Naive thymus-derived CD4-positive, alpha-beta T cell (primary cell): ENCODE data around the gene POU6F1. TPM values are rescaled to one million over a fixed set of nuclear protein-coding genes. Genes with fewer than 3 reads are reported as not detected.
A peak's percentile ranks its signal among the peaks of the same experiment; 100 is the strongest.

Experiments
- ATAC-seq: fragments of 150-1000 bp; cut with Tn5 transposase; 2 replicates; pipeline ENCODE4 v1.10.0; 2021; ENCODE audit warnings: mild to moderate bottlenecking, moderate library complexity
- CTCF ChIA-PET: fragments of 350-600 bp; sonication (Branson Sonifier 250); formaldehyde crosslinking; loops from one replicate; lab custom pipeline; 2021; ENCODE audit warnings: antibody characterized with exemption; lab: Charles Lee
- POLR2A ChIA-PET: fragments of 350-600 bp; sonication (Branson Sonifier 250); formaldehyde crosslinking; loops from one replicate; lab custom pipeline; 2021; ENCODE audit warnings: antibody characterized with exemption, inconsistent platforms; lab: Charles Lee
- DNase-seq, 9 donors: peaks; one replicate each; pipeline versions ENCODE4 v3.0.0 to v3.0.0-alpha.2; 2020 to 2022; ENCODE audit warnings: mixed read lengths in 1 of 9
- H3K27ac ChIP-seq: one replicate; pipeline ENCODE4 v1.7.0; 2013; ENCODE audit warnings: mild to moderate bottlenecking, low read depth, low read length, moderate library complexity
- H3K27me3 ChIP-seq, 2 donors: one replicate each; pipeline ENCODE4 v1.7.0; 2013; ENCODE audit warnings: low read length in 2 of 2, mild to moderate bottlenecking in 2 of 2, moderate library complexity in 2 of 2; ENCODE audit not compliant: control insufficient read depth in 2 of 2, insufficient read depth in 2 of 2
- H3K36me3 ChIP-seq, 3 experiments: 1 replicate in 2 of 3; 2 replicates in 1 of 3; pipeline ENCODE4 v1.7.0; 2013; ENCODE audit warnings: low read length in 3 of 3, mild to moderate bottlenecking in 3 of 3, moderate library complexity in 1 of 3; ENCODE audit not compliant: insufficient read depth in 3 of 3, control insufficient read depth in 2 of 3
- H3K4me1 ChIP-seq, 2 donors: one replicate each; pipeline ENCODE4 v1.7.0; 2013; ENCODE audit warnings: low read length in 2 of 2, mild to moderate bottlenecking in 2 of 2, moderate library complexity in 1 of 2; ENCODE audit not compliant: control insufficient read depth in 2 of 2, insufficient read depth in 2 of 2
- H3K4me3 ChIP-seq: 2 replicates; pipeline ENCODE4 v1.7.0; 2013; ENCODE audit warnings: mild to moderate bottlenecking, low read length
- H3K9me3 ChIP-seq, 3 experiments: 1 replicate in 2 of 3; 2 replicates in 1 of 3; pipeline ENCODE4 v1.7.0; 2013; ENCODE audit warnings: low read length in 3 of 3; ENCODE audit not compliant: control insufficient read depth in 2 of 3
- H3K27ac Mint-ChIP-seq, 9 donors: one replicate each; pipeline ENCODE4 v1.8.0; 2020 to 2022; ENCODE audit warnings: mixed read lengths in 9 of 9, mild to moderate bottlenecking in 8 of 9, moderate library complexity in 5 of 9, inconsistent platforms in 2 of 9
- H3K27me3 Mint-ChIP-seq, 5 donors: one replicate each; pipeline ENCODE4 v1.8.0; 2021 to 2022; ENCODE audit warnings: mixed read lengths in 5 of 5, mild to moderate bottlenecking in 1 of 5
- H3K36me3 Mint-ChIP-seq, 5 donors: one replicate each; pipeline ENCODE4 v1.8.0; 2020 to 2022; ENCODE audit warnings: mixed read lengths in 5 of 5, mild to moderate bottlenecking in 3 of 5, inconsistent platforms in 1 of 5
- H3K4me1 Mint-ChIP-seq, 7 donors: one replicate each; pipeline ENCODE4 v1.8.0; 2020 to 2022; ENCODE audit warnings: mixed read lengths in 7 of 7, mild to moderate bottlenecking in 3 of 7, inconsistent platforms in 1 of 7
- H3K4me3 Mint-ChIP-seq, 10 donors: one replicate each; pipeline ENCODE4 v1.8.0; 2020 to 2022; ENCODE audit warnings: mild to moderate bottlenecking in 10 of 10, mixed read lengths in 10 of 10, moderate library complexity in 6 of 10, inconsistent platforms in 2 of 10
- H3K9me3 Mint-ChIP-seq, 11 donors: one replicate each; pipeline ENCODE4 v1.8.0; 2020 to 2022; ENCODE audit warnings: mixed read lengths in 11 of 11, mild to moderate bottlenecking in 4 of 11, inconsistent platforms in 1 of 11, moderate library complexity in 1 of 11
- intact Hi-C, 2 donors: fragments of 100-400 bp; cut with micrococcal nuclease; formaldehyde crosslinking; loops; one replicate each; pipeline ENCODE4 v1.15.1; 2023
- polyA plus RNA-seq, 2 donors: library from polyadenylated mRNA; unstranded; fragments of 300-500 nt; fragmentation: Illumina TruSeq; gene quantifications; one replicate each; pipeline ENCODE4 v1.2.3, GENCODE V29; 2021
- total RNA-seq, 6 experiments: library from RNA in 5 of 6; stranded (reverse) in 5 of 6; gene quantifications; 1 replicate in 5 of 6; 2 replicates in 1 of 6; pipeline ENCODE4 v1.2.3 and lab custom pipeline; 2021 to 2026

POU6F1 gene
- total and polyA plus RNA-seq, 7 experiments from 2014 or later = 1.8 to 85.5 (median 27.6) TPM

DNA sequence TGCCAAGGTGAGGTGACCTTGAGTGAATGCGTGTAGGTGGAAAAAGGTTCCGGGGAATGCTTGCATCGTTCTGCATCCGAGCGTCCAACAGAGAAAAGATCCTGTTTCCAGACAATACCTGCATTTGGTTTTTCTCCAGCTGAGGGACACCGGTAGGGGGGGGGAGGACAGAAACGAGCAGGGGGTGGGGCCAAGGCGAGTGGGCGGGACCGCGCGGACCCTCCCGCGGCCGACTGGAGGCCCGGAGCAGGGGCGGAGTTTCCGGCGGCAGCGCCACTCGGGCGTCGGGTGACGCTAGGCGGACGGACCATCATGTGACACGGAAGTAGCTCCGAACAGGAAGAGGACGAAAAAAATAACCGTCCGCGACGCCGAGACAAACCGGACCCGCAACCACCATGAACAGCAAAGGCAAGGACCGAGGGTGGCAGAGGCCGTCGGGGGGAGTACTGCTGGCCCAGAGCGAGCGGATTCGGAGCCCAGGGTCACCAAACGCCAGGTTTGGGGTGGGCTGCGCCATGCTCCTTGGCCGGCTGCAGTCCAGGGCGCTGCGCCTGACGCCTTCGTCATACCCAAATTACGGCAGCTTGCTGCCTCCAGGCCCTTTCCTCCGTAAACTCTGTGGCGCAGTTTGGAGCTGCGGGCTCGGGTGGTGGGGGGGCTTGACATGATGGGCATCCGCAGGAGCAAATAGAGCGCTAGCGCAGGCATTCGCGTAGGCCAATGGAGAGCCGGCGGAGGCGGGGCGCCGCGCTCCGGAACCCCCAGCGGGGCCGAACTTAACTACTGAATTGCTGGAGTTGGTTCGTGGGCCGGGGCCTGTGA is 20.9 kb upstream of the POU6F1 start, which contains the start of gene DAZAP2:
DAZAP2 (plus strand) TSS at position 317 of the 825 bp plus-strand sequence; CDS start at position 399, 82 bp downstream.
- CTCF ChIA-PET = interaction anchor here (1.0 to 1.7 kb wide), 2 partner anchors 21 to 1127 kb away, joined by 3 to 5 read pairs; partner anchors contain the start of genes COX14 and POU6F1
- H3K9me3 Mint-ChIP-seq = peaks cover 0 to 3% (median 0%) of the 10 kb centered on the region in 11 donors
- Histone ChIP-seq H3K4me3 (peak within 1 kb of the TSS; percentile 98), H3K27me3 (no peaks in the 10 kb centered on the region), H3K9me3 (no peaks in the 10 kb centered on the region), H3K36me3 (peaks cover 14 to 39% (median 21%) of the 10 kb centered on the region in 3 experiments), H3K4me1 (peaks cover 24 to 29% of the 10 kb centered on the region in 2 donors), H3K27ac (peak within 1 kb of the TSS; percentile 100)
- peaks cover 11 to 30% (median 25%) of the 10 kb centered on the region in 5 donors for H3K36me3 Mint-ChIP-seq
- ATAC-seq (peak; percentile 93), DNase-seq (peak; percentile 82 to 94 (median 92))
- POLR2A ChIA-PET = interaction anchor here (0.5 to 7.4 kb wide), 39 partner anchors 9 to 1672 kb away, joined by 3 to 128 read pairs (median 4); partner anchors contain the start of genes ATF1, BIN2, CSRNP2 and POU6F1
- H3K27ac Mint-ChIP-seq = peak within 1 kb of the TSS; percentile 97 to 100 (median 100)
- H3K4me1 Mint-ChIP-seq = peaks cover 36 to 50% (median 42%) of the 10 kb centered on the region in 7 donors
- intact Hi-C loops = loop anchor here (1.0 to 5.0 kb wide), 11 partner anchors 20 to 474 kb away; partner anchors contain the start of genes CSRNP2 (in 2 of the 2), LETMD1 (in 2 of the 2), POU6F1 (in 2 of the 2) and SLC11A2 (in 2 of the 2)
- peaks cover 0 to 4% (median 0%) of the 10 kb centered on the region in 5 donors for H3K27me3 Mint-ChIP-seq
- peak within 1 kb of the TSS; percentile 91 to 99 (median 97) for H3K4me3 Mint-ChIP-seq

DNA sequence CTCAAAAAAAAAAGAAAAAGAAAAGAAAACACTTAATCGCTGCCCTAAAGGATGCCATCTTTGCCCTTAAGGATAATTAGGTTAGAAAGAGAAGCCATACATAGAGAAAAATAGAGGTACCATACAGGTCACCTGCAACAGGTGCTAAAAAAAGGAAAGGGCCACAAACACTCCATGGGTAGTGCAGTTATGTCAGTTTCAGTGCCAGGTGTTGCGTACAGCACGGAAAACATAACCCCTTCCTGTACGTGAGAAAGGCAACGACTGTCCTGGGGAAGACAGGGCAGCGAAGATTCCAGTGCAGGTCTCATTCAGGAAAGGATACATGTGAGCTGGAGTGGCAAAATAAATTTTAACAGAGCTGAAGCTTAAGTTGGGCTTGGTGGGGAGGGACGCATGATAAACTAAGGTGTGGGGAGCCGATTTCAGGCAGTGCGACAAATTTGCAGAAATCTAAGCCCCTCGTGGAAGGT is 20.2 kb upstream of the POU6F1 start:
- peak in 1 of 9 donors; percentile 42 for DNase-seq
- ATAC-seq = no peak
- H3K36me3 ChIP-seq = peaks cover 14 to 38% (median 18%) of the 10 kb centered on the region in 3 experiments

DNA sequence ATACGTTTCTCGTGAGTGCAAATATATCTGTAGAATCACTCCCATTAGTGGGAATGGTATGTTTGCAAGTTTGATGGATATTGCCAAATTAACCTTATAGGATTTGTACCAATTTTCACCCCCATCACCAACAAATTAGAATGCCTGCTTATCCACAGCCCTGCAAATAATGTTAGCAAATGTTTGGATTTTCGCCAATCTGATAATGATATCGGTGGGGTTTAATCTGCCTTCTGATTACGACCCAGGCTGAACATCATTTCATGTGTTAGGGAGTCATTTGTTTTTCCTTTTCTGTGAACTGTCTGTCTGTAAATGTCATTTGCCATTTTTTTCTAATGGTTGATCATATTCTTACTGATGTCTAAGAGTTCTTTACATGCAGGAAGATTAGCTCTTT is 16.7 kb upstream of the POU6F1 start:
- Histone ChIP-seq H3K4me1 (no peaks in the 10 kb centered on the region), H3K27ac (no peak overlapping the region), H3K4me3 (no peak overlapping the region), H3K27me3 (no peaks in the 10 kb centered on the region), H3K36me3 (peaks cover 0 to 9% (median 0%) of the 10 kb centered on the region in 3 experiments), H3K9me3 (no peaks in the 10 kb centered on the region)
- peaks cover 7 to 21% (median 14%) of the 10 kb centered on the region in 7 donors for H3K4me1 Mint-ChIP-seq
- ChIA-PET POLR2A (no interaction called here), CTCF (no interaction called here)
- intact Hi-C loops = no loop called here
- no peak overlapping the region for H3K4me3 Mint-ChIP-seq
- peaks cover 0 to 3% (median 0%) of the 10 kb centered on the region in 11 donors for H3K9me3 Mint-ChIP-seq
- peaks cover 0 to 7% (median 0%) of the 10 kb centered on the region in 5 donors for H3K36me3 Mint-ChIP-seq
- DNase-seq (no peak), ATAC-seq (no peak)
- H3K27me3 Mint-ChIP-seq = peaks cover 0 to 7% (median 0%) of the 10 kb centered on the region in 5 donors
- H3K27ac Mint-ChIP-seq = no peak overlapping the region

More for the DNA sequence above, 20.2 kb upstream of the POU6F1 start:
- Mint-ChIP-seq H3K27ac (peak overlapping the region; percentile 97 to 100 (median 100)), H3K4me3 (peak overlapping the region; percentile 91 to 99 (median 97)), H3K9me3 (peaks cover 0 to 3% (median 0%) of the 10 kb centered on the region in 11 donors), H3K27me3 (peaks cover 0 to 4% (median 0%) of the 10 kb centered on the region in 5 donors), H3K4me1 (peaks cover 33 to 49% (median 41%) of the 10 kb centered on the region in 7 donors), H3K36me3 (peaks cover 10 to 29% (median 24%) of the 10 kb centered on the region in 5 donors)
- CTCF ChIA-PET = interaction anchor here (0.6 to 1.7 kb wide), 2 partner anchors 20 to 81 kb away, joined by 3 to 5 read pairs; partner anchors contain the start of gene POU6F1
- no peaks in the 10 kb centered on the region for H3K9me3 ChIP-seq
- H3K4me1 ChIP-seq = peaks cover 23 to 29% of the 10 kb centered on the region in 2 donors
- POLR2A ChIA-PET = interaction anchor here (0.5 to 7.4 kb wide), 31 partner anchors 8 to 583 kb away, joined by 3 to 128 read pairs (median 4); partner anchors contain the start of genes ATF1, CSRNP2, POU6F1 and SLC11A2
- intact Hi-C loops = loop anchor here (1.0 to 5.0 kb wide), 11 partner anchors 20 to 474 kb away; partner anchors contain the start of genes CSRNP2 (in 2 of the 2), LETMD1 (in 2 of the 2), POU6F1 (in 2 of the 2) and SLC11A2 (in 2 of the 2)
- peak overlapping the region; percentile 100 for H3K27ac ChIP-seq
- no peaks in the 10 kb centered on the region for H3K27me3 ChIP-seq
- peak overlapping the region; percentile 98 for H3K4me3 ChIP-seq

DNA sequence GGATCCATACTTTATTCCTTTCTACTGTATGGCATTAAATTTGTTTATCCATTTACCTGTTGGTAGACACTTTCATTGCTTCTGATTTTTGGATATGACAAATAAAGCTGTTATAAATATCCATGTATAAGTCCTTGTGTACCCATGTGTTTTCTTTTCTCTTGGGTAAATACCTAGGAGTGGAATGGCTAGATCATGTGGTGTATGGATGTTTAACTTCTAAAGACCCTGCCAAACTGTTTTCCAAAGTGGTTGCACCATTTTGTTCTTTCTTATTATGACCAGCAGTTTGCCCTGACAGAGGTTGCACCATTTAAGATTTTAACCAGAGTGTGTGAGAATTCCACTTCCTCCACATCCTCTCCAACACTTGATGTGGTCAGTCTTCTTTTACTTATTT is 14.8 kb upstream of the POU6F1 start:
- DNase-seq (no peak), ATAC-seq (no peak)
- no peak overlapping the region for H3K4me3 Mint-ChIP-seq
- ChIA-PET CTCF (no interaction called here), POLR2A (interaction anchor here (1.3 kb wide), 2 partner anchors 9 kb away, joined by 3 to 5 read pairs; no protein-coding TSS in a partner anchor)
- Histone ChIP-seq H3K27ac (no peak overlapping the region), H3K9me3 (no peaks in the 10 kb centered on the region), H3K27me3 (no peaks in the 10 kb centered on the region), H3K36me3 (no peaks in the 10 kb centered on the region), H3K4me3 (no peak overlapping the region), H3K4me1 (no peaks in the 10 kb centered on the region)
- H3K36me3 Mint-ChIP-seq = peaks cover 0 to 2% (median 0%) of the 10 kb centered on the region in 5 donors
- H3K27me3 Mint-ChIP-seq = peaks cover 0 to 4% (median 0%) of the 10 kb centered on the region in 5 donors
- intact Hi-C loops = no loop called here
- H3K9me3 Mint-ChIP-seq = no peaks in the 10 kb centered on the region
- H3K27ac Mint-ChIP-seq = no peak overlapping the region
- peaks cover under 1 to 17% (median 6%) of the 10 kb centered on the region in 7 donors for H3K4me1 Mint-ChIP-seq

DNA sequence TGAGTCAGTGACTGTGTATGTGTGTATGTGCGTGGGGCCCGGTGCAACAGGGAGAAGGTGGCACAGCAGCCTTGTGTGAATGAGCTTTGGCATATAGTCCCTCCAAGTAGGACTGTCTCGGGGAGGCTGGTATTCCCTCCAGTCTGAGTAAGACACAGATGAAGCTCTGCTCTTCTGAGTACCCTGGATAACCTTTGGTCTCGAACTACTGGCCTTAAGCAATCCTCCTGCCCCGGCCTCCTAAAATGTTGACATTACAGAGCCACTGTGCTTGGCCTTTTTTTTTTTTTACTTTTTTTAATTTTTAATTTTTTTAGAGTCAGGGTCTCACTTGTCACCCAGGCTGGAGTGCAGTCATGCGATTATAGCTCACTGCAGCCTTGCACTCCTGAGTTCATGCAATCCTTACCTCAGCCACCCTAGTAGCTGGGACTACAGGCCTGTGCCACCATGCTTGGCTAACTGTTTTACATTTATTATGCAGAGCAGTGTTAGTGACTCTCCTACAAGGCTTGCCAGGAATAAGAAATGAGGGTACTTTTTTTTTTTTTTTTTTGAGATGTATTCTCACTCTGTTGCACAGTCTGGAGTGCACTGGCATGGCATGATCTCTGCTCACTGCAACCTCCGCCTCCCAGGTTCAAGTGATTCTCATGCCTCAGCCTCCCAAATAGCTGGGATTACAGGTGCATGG is 11.4 kb upstream of the POU6F1 start:
- Mint-ChIP-seq H3K4me1 (peaks cover 0 to 21% (median 6%) of the 10 kb centered on the region in 7 donors), H3K9me3 (no peaks in the 10 kb centered on the region), H3K27ac (no peak overlapping the region), H3K36me3 (peaks cover 0 to 5% (median 2%) of the 10 kb centered on the region in 5 donors), H3K4me3 (no peak overlapping the region), H3K27me3 (peaks cover 0 to 4% (median 0%) of the 10 kb centered on the region in 5 donors)
- Histone ChIP-seq H3K4me3 (no peak overlapping the region), H3K9me3 (no peaks in the 10 kb centered on the region), H3K27ac (no peak overlapping the region), H3K27me3 (no peaks in the 10 kb centered on the region), H3K4me1 (no peaks in the 10 kb centered on the region), H3K36me3 (no peaks in the 10 kb centered on the region)
- ChIA-PET POLR2A (interaction anchor here (0.6 to 2.0 kb wide), 4 partner anchors 10 to 37 kb away, joined by 3 to 16 read pairs (median 4); partner anchors contain the start of genes DAZAP2 and POU6F1), CTCF (interaction anchor here (1.2 kb wide), 1 partner anchor 11 kb away, joined by 4 read pairs; no protein-coding TSS in a partner anchor)
- DNase-seq (no peak), ATAC-seq (no peak)
- intact Hi-C loops = no loop called here
